GM12891 (cell line): ENCODE data around the gene VPS4B.

ENCODE experiments used
- PAX5 ChIP-seq: IDR thresholded peaks from 2 replicates; pipeline ENCODE4 v1.6.1; 2011; ENCODE audit warnings: low read length, moderate library complexity, mild to moderate bottlenecking; ENCODE audit not compliant: insufficient read depth, severe bottlenecking
- POLR2A ChIP-seq: IDR thresholded peaks from 2 replicates; pipeline ENCODE4 v1.6.1; 2011; ENCODE audit warnings: low read depth, low read length, control low read depth
- POLR2AphosphoS5 ChIP-seq: IDR thresholded peaks from 2 replicates; pipeline ENCODE4 v1.6.1; 2011; ENCODE audit warnings: low read depth, low read length, control low read depth
- POU2F2 ChIP-seq: IDR thresholded peaks from 2 replicates; pipeline ENCODE4 v1.6.1; 2011; ENCODE audit warnings: low read depth, mild to moderate bottlenecking, control low read depth, low read length, moderate library complexity
- SPI1 ChIP-seq: IDR thresholded peaks from 2 replicates; pipeline ENCODE4 v1.6.1; 2011; ENCODE audit warnings: low read depth, low read length, control low read depth

GRCh38 chr18:63440219-63440618 is 17.9 kb upstream of the VPS4B start:
- TF ChIP-seq POLR2A (no peak), POLR2AphosphoS5 (no peak), SPI1 (no peak), POU2F2 (no peak), PAX5 (no peak)
